OCI-LY1 (cell line): ENCODE measurements around the gene BTBD9.

Source experiments
- EZH2 ChIP-seq: fragments of 200-600 bp; sonication (generic), shearing (Covaris generic); IDR thresholded peaks from 2 replicates; pipeline ENCODE4 v1.8.0; 2017; ENCODE audit warnings: borderline replicate concordance, mixed run types, mild to moderate bottlenecking, antibody characterized with exemption, low read length, moderate library complexity, mixed read lengths
- TF ChIP-seq, protein P1 (sequence below): fragments of 200-600 bp; sonication (generic), shearing (Covaris generic); IDR thresholded peaks from 2 replicates; pipeline ENCODE4 v1.5.1; 2017; ENCODE audit warnings: mild to moderate bottlenecking, antibody characterized with exemption, low read length, moderate library complexity, mixed read lengths

DNA sequence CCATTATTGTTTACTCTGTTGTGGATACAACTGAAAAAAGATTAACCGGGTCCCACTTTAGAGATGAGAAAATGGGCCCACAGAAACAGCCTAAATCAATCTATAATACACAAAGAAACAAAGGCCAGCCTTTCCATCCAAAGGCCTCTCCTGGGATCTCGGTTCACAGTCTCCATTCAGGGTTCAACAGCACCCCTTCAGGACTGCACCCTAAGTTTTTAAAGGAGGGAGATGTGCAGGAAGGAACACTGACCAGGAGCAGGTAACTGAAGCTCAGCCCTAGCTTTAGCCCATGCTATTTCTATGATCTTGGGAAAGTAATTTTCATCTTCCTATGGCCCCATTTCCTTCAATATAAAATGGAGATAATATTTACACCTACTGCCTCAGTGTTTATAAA, 147.7 kb downstream of the BTBD9 start:
- TF ChIP-seq, protein P1, sequence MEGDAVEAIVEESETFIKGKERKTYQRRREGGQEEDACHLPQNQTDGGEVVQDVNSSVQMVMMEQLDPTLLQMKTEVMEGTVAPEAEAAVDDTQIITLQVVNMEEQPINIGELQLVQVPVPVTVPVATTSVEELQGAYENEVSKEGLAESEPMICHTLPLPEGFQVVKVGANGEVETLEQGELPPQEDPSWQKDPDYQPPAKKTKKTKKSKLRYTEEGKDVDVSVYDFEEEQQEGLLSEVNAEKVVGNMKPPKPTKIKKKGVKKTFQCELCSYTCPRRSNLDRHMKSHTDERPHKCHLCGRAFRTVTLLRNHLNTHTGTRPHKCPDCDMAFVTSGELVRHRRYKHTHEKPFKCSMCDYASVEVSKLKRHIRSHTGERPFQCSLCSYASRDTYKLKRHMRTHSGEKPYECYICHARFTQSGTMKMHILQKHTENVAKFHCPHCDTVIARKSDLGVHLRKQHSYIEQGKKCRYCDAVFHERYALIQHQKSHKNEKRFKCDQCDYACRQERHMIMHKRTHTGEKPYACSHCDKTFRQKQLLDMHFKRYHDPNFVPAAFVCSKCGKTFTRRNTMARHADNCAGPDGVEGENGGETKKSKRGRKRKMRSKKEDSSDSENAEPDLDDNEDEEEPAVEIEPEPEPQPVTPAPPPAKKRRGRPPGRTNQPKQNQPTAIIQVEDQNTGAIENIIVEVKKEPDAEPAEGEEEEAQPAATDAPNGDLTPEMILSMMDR = no peak
- no peak for TF ChIP-seq EZH2
